Measurements from ENCODE around the gene CDH13.

Gene CDH13

DNA sequence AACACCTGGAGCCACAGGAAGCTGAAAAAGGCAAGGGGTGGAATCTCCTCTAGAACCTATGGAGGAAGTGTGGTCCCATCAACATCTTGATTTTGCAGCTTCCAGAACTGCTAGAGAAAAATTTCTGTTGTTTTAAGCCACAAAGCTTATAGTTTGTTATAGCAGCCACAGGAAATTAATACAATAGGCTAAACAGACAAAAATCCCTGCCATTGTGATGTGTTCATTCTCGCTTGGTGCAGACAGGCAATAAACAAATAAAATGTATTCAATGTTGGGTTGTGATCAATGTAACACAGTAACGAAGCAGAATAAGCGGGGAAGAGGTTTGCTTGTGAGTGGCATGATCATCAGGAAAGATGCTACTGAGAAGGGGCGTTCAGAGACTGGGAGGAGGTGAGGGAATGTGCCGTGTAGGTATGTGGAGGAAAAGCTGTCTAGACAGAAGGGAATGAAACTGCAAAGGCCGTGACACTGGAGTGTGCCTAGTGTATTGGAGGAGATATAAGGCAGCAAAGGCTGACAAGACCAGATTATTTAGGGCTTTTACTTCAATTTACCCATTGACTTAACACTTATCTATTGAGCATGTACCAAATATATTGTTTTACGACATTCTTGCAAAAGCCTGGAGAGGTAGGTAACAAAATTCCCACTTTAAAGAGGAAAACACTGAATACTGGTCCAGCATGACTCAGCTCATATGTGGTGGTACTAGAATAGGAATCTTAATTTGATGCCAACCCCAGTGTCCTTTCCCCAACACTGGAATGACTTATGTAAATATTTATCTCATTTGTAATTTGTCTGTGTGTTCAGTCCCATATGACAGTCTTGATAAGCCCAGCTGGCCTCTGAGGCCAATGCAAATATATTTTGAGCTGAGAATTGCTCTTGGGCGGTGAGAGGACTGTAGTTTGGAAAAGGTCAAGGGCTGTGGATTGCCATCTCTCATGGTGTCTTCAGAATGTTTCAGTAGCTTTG, 375.9 kb downstream of the CDH13 start:
- no peak for DNase-seq (ENCODE audit: low read depth)

DNA sequence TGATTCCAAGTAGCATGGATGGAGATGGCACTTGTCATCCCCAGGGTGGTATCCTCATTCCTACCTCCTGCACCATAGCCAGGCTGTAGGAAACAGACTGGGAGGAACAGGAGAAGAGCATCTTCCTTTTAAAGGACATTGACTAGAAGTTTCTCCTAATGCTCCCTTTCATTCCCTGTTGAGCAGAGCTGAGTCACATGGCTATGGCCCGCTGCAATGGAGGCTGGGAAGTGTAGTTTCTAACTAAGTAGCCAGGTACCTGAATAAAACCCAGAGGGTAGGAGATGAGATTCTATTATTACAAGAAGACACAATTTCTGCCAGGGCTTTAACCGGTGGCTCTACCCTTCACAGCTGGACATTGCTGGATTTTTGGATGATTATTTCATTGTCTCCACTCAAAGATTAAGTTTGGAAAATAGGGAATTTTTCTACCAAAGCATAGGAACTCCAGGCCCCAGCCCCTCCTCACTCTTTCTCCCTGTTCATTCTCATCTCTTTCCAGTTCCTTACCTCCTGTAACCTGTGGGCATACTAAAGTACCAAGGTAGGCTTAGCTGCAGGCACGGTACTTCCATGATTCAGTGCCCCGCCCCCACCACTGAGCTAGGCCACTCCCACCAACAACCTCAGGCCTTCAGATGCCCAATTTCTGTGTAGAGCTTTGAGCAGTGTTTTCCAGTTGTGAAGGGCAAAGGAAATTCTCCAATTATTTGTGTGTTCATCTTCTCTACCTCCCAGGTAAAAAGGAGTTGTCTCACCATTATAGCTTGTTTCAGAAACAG, 378.3 kb downstream of the CDH13 start:
- DNase-seq (ENCODE audit: low read depth): no peak

DNA sequence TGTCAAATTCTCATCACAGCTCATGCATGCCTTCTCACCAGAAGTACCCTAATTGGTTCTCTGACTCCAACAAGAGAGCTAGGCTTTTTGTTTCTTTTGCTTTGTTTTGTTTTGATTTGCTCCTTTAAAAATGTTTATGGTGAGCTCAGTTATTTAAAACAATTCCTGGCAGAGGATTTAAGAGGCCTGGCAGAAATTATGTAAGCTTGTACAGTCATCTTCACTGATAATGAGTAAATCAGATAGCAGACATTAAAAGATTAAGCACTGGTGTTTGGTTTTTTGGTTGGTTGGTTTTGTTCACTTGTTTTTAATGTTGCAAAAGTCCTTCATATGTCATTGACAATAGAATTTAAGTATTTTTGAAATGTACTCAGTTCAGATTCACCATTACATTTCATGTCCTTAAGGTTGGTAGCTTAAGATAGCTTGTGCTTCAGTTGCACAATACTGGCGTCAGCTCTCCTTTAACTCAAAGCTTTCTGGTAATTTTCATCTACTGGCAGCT, 378.9 kb downstream of the CDH13 start:
- no peak for DNase-seq (ENCODE audit: low read depth)

DNA sequence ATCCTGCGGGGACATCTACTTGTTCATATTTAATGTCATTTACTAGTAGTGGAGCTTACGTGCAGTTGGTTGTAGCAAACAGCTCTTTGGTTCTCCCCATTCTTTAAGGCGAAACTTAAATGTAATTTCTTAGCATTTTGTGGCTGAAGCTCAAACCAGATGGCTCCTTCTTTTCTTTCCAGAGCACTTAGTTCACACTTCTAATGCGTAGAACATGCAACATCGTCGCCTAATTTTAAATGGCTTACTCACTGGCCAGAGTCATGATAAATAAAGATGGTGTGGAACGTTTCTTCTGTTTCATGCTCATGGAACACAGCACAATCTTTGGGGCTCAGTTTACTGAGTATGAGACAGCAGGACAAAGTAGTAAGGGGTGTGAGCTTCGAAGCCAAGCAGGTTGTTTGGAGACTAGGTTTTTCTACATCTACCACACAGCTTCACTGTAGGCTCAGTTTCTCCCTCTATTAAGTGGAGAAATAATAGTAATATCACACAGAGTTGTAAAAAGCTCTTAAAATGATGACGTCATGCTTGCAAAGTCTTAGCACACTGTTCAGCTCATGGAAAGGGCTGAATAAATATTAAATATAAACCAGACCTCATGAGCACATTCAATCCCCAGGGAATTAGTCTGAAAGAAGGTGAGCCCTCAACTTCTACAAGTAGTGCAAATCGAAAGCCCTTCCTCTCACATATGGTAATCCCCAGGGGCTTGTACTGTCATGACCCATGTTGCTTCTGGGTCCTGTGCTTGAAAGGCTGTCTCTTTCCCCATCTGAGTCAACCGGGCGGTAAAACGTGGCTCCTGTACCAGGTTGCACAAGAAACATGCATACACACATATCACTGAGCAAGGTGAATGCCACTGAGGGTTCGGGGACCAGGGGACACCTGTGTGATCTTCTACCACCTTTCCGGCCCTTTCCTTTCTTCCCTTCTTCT, 384.3 kb downstream of the CDH13 start:
- no peak for DNase-seq (ENCODE audit: low read depth)

DNA sequence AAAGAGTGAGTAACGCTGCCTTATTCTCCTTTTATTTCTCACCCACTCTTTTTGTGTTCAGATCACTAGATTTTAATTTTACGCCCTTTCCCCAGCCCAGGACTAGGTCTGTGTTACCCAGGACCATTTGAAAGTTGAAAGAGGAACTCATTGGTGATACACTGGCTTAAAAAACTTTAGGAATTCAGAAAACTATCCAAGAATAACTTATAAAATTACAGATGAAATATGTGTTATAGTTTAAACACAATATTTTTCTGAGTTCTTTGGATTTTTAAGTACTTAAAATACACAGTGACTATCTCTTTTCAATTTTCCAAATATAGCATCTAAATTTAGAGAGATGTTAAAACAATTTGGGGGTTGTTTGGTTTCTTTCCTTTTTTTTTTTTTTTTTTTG, 385.2 kb downstream of the CDH13 start:
- DNase-seq (ENCODE audit: low read depth): no peak

DNA sequence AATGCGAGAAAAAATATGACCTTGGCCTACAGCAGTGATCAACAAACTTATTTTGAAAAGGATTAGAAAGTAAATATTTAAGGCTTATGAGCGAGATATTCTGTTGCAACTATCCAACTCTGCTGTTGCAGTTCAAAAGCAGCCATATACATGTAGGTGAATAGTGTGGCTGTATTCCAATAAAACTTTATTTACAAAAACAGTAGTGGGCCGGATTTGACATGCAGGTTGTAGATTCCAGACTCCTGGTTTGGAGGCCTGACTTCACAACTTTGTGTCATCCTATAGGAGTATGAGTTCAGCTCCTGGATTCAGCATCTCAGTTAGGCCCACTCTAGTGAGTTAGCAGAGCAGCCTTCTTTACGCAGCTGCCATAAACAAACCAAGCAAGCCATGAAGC, 386.3 kb downstream of the CDH13 start:
- DNase-seq (ENCODE audit: low read depth): no peak

DNA sequence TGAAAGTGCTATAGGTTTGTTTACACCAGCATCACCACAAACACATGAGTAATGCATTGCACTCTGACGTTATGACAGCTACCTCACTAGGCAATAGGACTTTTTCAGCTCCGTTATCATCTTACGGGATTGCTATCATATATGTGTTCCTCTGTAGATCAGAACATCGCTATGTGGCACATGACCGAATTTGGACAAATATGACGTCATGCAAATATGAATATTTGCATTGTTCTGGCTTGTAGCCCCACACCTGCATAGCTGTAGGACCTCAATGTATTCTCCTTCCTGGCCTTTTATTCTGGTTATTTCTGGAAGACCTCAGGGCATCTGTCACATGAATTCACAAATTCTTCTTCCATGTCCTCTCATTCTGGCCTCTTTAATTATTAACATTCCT, 393.2 kb downstream of the CDH13 start:
- DNase-seq (ENCODE audit: low read depth): no peak

DNA sequence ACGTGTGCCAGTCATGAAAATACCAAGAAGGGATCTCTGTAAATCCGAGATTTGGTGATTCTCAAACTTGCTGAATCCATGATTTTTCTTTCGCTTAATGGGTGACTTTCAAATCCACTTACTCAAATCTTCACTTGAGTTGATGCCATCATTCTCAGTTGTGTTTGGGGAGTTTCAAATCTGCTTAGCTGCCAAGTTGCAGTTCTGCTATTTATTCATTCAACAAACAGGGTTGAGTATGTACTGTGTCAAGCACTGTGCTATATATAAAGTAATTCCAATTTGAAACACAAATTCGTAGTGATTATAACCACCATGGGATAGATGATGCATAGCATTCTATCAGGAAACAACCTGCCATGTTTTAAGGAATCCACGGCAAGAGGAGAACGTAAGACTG, 394.3 kb downstream of the CDH13 start:
- DNase-seq (ENCODE audit: low read depth): no peak

DNA sequence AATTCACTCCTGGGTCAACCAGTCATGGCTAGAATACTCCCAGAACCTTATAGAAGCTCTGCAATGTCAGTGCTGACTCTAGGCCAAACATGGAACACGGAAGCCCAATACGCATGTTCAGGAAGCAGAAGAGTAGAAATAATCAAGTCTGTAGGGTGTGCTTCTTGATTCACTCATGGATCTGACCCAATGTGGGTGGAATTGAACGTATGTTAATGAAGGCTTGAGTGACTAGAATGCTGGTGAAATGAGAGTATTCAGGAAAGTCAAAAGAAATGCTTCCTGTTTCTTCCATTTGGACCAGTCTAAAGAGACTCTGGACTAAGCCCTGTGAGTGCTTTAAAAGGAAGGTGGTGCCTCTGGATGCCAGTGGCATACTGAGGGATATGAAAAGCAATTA, 395.0 kb downstream of the CDH13 start:
- no peak for DNase-seq (ENCODE audit: low read depth)

DNA sequence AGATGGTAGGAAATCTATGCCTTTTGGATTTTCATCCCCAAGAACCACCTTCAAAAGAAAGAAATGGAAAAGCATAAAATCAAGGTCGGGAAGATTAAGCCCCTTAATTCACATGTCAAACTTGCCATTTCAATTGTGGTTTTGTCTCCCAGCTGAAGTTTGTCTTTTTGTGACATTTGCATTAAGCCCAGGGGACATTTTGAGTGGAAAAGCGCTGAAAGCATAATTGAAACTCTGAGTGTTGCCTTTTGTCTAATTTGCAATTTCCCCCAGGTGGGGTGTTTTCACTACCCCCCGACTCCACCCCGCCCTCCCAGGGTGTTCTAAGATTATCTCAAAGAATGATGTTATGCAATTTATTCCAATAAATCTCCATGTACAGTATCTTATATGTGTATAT, 396.2 kb downstream of the CDH13 start:
- no peak for DNase-seq (ENCODE audit: low read depth)

DNA sequence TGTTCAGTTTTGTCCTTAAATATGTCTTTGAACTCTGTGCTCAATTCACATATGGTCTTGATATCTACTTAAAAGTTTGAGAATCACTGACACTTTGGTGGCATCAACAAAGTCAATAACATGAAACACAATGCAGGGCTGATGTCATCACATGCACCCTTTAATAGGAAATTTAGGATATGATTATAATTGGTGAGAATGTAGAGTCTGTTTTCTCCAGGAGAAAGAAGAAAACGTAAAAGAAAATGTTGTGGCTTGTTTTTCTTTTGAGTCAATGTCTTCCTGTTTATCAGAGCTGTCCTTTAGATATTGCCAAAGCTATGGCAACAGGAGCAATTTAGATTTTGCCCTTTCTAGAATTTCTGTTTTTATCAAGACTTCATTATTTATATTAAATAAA, 396.9 kb downstream of the CDH13 start:
- no peak for DNase-seq (ENCODE audit: low read depth)

DNA sequence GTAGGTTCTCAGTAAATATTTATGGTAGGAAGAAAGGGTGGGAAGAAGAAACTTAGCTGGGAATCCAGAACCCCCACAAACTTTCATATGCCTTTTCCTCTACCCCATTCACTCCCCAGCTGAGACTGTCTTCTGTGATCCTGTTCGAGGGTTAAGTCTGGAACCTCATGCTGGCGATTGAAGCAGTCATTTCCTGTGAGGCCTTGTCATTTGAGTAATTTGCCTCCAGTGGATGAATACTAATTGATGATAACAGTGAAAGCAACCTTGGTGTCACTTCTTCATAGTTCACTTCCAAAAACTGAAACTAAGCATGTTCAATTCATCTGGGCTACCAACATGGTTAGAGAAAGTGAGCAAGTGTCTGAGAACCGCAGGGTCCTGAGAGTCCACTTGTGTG, 401.2 kb downstream of the CDH13 start:
- DNase-seq (ENCODE audit: low read depth): no peak

DNA sequence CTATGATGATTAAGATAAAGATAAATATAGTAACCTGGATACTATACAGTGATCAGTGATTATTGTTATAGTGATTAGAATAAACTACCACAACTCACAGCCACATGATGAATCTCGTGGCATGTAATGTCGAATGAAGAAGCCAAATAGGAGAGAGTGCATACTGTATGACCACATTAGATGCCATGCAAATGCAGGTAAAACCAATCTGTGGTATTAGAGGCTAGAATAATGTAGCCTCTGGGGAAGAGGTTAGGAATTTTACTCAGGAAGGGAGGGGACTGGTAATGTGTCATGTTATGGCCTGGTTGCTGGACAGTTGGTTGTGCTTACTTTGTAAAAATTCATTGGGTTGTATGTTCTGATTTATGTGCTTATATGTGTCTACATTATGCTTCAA, 402.7 kb downstream of the CDH13 start:
- DNase-seq (ENCODE audit: low read depth): no peak

DNA sequence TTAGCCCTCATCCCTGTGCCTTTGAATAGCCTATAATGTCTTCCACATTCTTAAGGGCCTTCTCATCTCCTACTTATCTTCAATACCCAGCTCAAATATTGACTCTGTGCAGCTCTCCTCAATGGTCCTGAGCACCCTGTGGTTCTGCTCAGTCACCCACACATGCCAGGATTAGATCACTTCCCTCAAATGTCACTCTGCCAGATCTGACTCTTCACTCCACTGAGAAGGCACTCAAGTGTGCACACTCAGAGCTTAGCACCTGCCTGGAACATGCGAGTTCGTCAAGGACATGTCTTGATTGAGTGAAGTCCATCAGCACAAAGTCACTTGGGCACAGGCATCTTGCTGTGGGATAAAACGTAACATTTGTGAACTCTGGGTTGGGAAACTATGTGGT, 404.8 kb downstream of the CDH13 start:
- no peak for DNase-seq (ENCODE audit: low read depth)

DNA sequence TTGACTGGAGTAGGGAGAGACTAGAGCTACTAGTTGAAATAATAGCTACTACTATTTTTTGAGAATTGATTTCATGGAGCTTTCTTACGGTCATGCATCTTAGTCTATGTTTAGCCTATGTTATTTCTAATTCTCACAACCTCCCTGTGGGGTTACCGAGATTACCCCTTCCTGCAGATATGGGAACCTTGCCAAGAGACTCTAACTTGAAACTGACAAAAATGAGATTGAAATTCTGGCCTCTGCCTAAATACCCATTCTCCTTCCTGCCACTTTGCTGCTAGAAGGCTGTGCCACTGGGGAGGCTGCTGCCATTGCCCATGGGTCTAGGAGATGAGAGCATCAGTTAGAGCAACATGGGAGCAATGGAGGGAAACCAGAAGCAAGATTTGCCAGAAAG, 410.3 kb downstream of the CDH13 start:
- no peak for DNase-seq (ENCODE audit: low read depth)

DNA sequence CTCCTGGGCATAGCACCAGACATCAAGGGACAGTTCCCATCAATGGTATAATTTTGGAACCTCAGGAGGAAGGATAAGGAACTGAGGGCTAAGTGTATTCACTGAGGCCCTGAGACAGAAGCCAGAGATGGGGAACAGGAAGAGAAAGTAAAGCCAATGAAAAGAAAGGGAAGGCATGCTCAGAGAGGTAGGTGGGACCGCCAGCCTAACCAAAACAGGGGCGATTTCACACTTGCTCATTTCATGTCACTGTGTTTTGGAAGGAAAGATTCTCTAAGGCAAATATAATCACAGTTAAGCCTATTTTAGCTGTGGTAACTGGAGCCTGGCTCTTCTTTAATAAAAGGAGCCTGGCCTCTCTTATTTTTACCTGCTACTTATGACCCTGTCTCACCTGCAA, 411.1 kb downstream of the CDH13 start:
- DNase-seq (ENCODE audit: low read depth): no peak

DNA sequence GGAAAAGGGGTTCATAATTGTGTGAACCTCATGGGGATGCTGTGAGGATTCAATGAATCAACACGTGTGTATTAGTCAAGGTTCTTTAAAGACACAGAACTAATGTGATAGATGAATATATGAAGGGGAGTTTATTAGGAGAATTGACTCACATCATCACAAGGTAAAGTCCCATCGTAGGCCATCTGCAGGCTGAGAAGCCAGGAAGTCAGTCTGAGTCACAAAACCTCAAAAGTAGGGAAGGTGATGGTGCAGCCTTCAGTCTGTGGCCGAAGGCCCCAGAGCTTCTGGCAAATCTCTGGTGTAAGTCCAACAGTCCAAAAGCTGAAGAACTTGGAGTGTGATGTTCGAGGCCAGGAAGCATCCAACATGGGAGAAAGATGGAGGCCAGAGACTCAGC, 413.4 kb downstream of the CDH13 start:
- DNase-seq (ENCODE audit: low read depth): no peak

DNA sequence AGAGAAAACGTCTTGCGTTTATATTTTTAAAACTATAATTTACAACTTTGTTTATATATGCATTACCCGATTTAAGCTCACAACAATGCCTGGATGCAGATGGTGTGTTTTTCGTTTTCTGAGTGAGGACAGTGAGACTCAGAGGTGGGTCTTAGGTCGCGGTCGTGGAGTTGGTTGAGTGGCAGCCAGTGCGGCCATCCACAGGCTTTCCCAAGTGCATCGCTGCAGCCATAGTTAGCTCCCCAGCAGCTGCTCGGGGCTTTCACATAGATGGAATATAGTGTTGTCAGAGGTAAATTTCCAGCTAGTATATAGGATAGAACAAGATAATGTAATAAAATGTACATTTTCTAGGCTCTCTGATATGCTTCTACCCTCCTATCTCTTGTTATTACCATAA, 417.8 kb downstream of the CDH13 start:
- no peak for DNase-seq (ENCODE audit: low read depth)

DNA sequence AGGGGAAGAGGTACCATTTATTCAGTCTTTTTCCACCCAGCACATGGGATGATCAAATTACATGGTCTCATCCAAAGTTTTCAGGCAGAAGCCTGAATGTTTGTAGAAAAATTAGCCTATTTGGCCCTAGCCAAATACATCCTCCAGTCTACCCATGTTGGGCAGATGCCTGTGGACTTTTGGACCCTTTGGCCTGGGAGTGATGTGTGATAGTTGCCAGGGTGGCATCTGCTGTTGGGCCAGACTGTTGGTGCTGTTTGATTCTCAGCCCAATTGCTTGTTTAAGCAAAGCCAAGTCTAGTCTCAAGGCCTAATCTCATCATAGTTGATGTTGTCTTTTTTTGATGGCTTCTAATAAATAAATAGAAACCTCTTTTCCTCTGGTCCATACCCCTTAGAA, 419.0 kb downstream of the CDH13 start:
- no peak for DNase-seq (ENCODE audit: low read depth)

DNA sequence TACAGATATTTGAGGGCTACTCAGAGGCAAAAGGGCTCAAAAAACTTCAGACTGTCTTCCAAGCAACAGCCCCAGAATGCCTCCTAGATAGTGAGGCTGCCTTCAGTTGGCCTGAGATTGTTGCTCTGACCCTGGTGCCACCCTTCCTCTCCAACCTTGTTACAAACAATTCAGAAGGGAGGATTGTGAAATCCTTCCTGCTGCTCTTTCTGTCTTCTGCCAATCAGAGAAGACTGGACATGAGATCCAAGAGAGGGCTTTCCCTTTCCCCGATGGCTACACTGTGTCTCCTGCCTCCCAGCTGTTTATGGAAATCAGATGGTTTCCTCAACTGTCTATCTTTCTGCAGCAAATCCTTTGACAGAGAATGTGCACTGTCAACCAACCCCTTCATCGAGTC, 419.9 kb downstream of the CDH13 start:
- no peak for DNase-seq (ENCODE audit: low read depth)

DNA sequence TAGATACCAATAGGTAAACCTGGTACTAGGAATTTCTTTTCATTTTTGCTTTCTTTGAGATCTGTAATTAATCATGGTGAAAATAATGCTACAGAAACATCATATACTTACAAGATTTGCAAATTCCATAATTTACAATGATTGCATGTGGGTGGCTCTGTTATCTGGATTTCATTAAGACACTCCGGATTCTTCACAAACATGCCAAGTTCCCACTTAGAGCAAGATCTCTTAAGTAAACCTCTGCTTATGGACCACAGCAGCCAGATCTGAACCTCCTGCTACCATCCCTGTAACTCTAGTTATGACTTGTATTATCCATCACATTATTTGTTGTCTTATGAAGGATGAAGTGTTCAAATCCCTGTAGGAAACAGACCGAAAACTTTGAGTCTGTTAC, 424.7 kb downstream of the CDH13 start:
- DNase-seq (ENCODE audit: low read depth): no peak

DNA sequence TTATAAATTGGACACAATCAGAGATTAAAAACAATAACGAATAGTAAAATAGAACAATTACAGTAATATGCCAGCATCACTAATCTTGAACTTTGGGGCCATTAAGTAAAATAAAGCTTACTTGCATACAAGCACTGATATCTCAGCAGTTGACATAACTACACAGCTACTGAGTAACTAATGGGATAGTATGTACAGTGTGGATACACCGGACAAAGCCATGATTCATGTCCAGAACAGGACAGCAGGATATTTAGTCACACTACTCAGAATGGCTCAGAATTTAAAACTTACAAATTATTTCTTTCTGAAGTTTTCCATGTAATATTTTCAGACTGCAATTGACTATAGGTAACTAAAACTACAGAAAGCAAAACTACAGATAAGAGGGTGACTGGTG, 427.5 kb downstream of the CDH13 start:
- DNase-seq (ENCODE audit: low read depth): no peak
